Thoracic aorta (tissue), 2 donors: Measurements from ENCODE around the gene ZNF750. TPM values are rescaled to one million over a fixed set of nuclear protein-coding genes. Genes with fewer than 3 reads are reported as not detected.

Experiments
- ATAC-seq: fragments of 150-250 bp; one replicate; pipeline ENCODE4 v1.8.0; 2017; ENCODE audit warnings: low read depth; ENCODE audit not compliant: insufficient number of reproducible peaks, low FRiP score
- DNase-seq: peaks from one replicate; pipeline ENCODE4 v3.0.0-alpha.2; 2020; ENCODE audit warnings: low spot score
- H3K27ac ChIP-seq, 2 donors: fragments of 200-600 bp; sonication (generic); 1 replicate in 1 of 2; 2 replicates in 1 of 2; pipeline ENCODE4 v1.5.1; 2016; ENCODE audit warnings: mild to moderate bottlenecking in 2 of 2, moderate library complexity in 2 of 2
- H3K27me3 ChIP-seq: fragments of 200-600 bp; sonication (generic); replicated peaks from 2 replicates; pipeline ENCODE4 v1.6.0; 2016; ENCODE audit warnings: mild to moderate bottlenecking; ENCODE audit not compliant: insufficient read depth
- H3K36me3 ChIP-seq: fragments of 200-600 bp; sonication (generic); one replicate; pipeline ENCODE4 v1.5.1; 2016
- H3K4me1 ChIP-seq, 2 donors: fragments of 200-600 bp; sonication (generic); 1 replicate in 1 of 2; 2 replicates in 1 of 2; pipeline versions ENCODE4 v1.5.1 to v1.6.0; 2016; ENCODE audit warnings: low read depth in 2 of 2, mild to moderate bottlenecking in 1 of 2; ENCODE audit not compliant: control insufficient read depth in 1 of 2
- H3K4me3 ChIP-seq: fragments of 200-600 bp; sonication (generic); 2 replicates; pipeline ENCODE4 v1.5.1; 2016; ENCODE audit warnings: mild to moderate bottlenecking
- H3K9me3 ChIP-seq: fragments of 200-600 bp; sonication (generic); 2 replicates; pipeline ENCODE4 v1.5.1; 2016
- CTCF ChIP-seq: fragments of 200-600 bp; sonication (generic); IDR thresholded peaks from one replicate; pipeline ENCODE4 v1.5.1; 2019; ENCODE audit warnings: antibody characterized with exemption
- total RNA-seq, 2 donors: library from RNA; depleted of rRNA; stranded (reverse); fragments of >200 nt; gene quantifications; one replicate each; pipeline versions ENCODE4 v1.1.0 to v1.2.3, GENCODE V29; 2016

The ZNF750 gene
- total RNA-seq, 2 donors from 2014 or later, result not detected

- no peak for DNase-seq
- Histone ChIP-seq H3K36me3 (no peaks in the 10 kb centered on the region), H3K4me3 (no peak overlapping the region), H3K4me1 (no peaks in the 10 kb centered on the region), H3K27me3 (no peaks in the 10 kb centered on the region), H3K27ac (no peak overlapping the region), H3K9me3 (no peaks in the 10 kb centered on the region)
- TF ChIP-seq CTCF, result no peak
- ATAC-seq, result no peak
These were observed 609 bp upstream of the ZNF750 start for GRCh38 chr17:82840431-82840831.

- Histone ChIP-seq H3K4me1 (no peaks in the 10 kb centered on the region), H3K27ac (no peak overlapping the region)
These were observed 1.3 kb downstream of the ZNF750 start for GRCh38 chr17:82838386-82839063.

GRCh38 chr17:82837586-82838320 is 2.1 kb downstream of the ZNF750 start:
- TF ChIP-seq CTCF, result no peak
- H3K9me3 ChIP-seq, result no peaks in the 10 kb centered on the region
- no peak for ATAC-seq
- no peaks in the 10 kb centered on the region for H3K4me1 ChIP-seq
- H3K27ac ChIP-seq, result no peak overlapping the region
- H3K4me3 ChIP-seq, result no peak overlapping the region
- H3K27me3 ChIP-seq, result no peaks in the 10 kb centered on the region
- no peaks in the 10 kb centered on the region for H3K36me3 ChIP-seq
- no peak for DNase-seq

More at GRCh38 chr17:82838386-82839063, 1.3 kb downstream of the ZNF750 start:
- DNase-seq (no peak), ATAC-seq (no peak)
- Histone ChIP-seq H3K4me3 (no peak overlapping the region), H3K9me3 (no peaks in the 10 kb centered on the region), H3K27me3 (no peaks in the 10 kb centered on the region), H3K36me3 (no peaks in the 10 kb centered on the region)
- TF ChIP-seq CTCF, result no peak

GRCh38 chr17:82836823-82837357 is 2.9 kb downstream of the ZNF750 start:
- no peak for ATAC-seq
- DNase-seq, result no peak
- no peaks in the 10 kb centered on the region for H3K4me1 ChIP-seq
- H3K9me3 ChIP-seq, result no peaks in the 10 kb centered on the region
- H3K36me3 ChIP-seq, result no peaks in the 10 kb centered on the region
- H3K27ac ChIP-seq, result no peak overlapping the region
- no peak for TF ChIP-seq CTCF
- no peaks in the 10 kb centered on the region for H3K27me3 ChIP-seq
- no peak overlapping the region for H3K4me3 ChIP-seq

- H3K27ac ChIP-seq, result no peak overlapping the region
- H3K4me1 ChIP-seq, result no peaks in the 10 kb centered on the region
- no peaks in the 10 kb centered on the region for H3K36me3 ChIP-seq
- DNase-seq, result no peak
- no peak for TF ChIP-seq CTCF
- H3K9me3 ChIP-seq, result no peaks in the 10 kb centered on the region
- no peak for ATAC-seq
- no peak overlapping the region for H3K4me3 ChIP-seq
- H3K27me3 ChIP-seq, result no peaks in the 10 kb centered on the region
These were observed 3.9 kb downstream of the ZNF750 start for GRCh38 chr17:82835766-82836512.
